Mesendoderm (in vitro differentiated cells): ENCODE measurements around the gene HMGCLL1.

Source experiments
- DNase-seq: peaks from one replicate; pipeline ENCODE4 v3.0.0; 2013
- H2AK5ac ChIP-seq: 2 replicates; pipeline ENCODE4 v1.6.1; 2013; ENCODE audit warnings: low read length, inconsistent platforms
- H2BK120ac ChIP-seq: 2 replicates; pipeline ENCODE4 v1.6.1; 2013; ENCODE audit warnings: low read depth, mild to moderate bottlenecking, low read length, moderate library complexity, mixed read lengths
- H2BK15ac ChIP-seq: replicated peaks from 2 replicates; pipeline ENCODE4 v1.6.1; 2013; ENCODE audit warnings: low read depth, mild to moderate bottlenecking, moderate library complexity
- H2BK5ac ChIP-seq: 2 replicates; pipeline ENCODE4 v1.6.1; 2013; ENCODE audit warnings: low read length, inconsistent platforms
- H3K18ac ChIP-seq: 2 replicates; pipeline ENCODE4 v1.6.1; 2013; ENCODE audit warnings: mild to moderate bottlenecking, low read length, mixed read lengths
- H3K23ac ChIP-seq: one replicate; pipeline ENCODE4 v1.6.1; 2013; ENCODE audit warnings: low read length
- H3K27ac ChIP-seq: 2 replicates; pipeline ENCODE4 v1.5.1; 2013; ENCODE audit warnings: low read depth, mild to moderate bottlenecking, inconsistent platforms, low read length, moderate library complexity
- H3K27me3 ChIP-seq: 2 replicates; pipeline ENCODE4 v1.6.1; 2013; ENCODE audit warnings: low read length, control low read depth, mild to moderate bottlenecking, inconsistent platforms; ENCODE audit not compliant: insufficient read depth, poor library complexity
- H3K36me3 ChIP-seq: 2 replicates; pipeline ENCODE4 v1.6.1; 2013; ENCODE audit warnings: low read length, inconsistent platforms; ENCODE audit not compliant: control insufficient read depth, insufficient read depth
- H3K4ac ChIP-seq: one replicate; pipeline ENCODE4 v1.6.1; 2013; ENCODE audit warnings: low read depth, mild to moderate bottlenecking, low read length, moderate library complexity
- H3K4me1 ChIP-seq: 2 replicates; pipeline ENCODE4 v1.6.1; 2013; ENCODE audit warnings: low read depth, low read length, inconsistent platforms; ENCODE audit not compliant: control insufficient read depth
- H3K4me2 ChIP-seq: 2 replicates; pipeline ENCODE4 v1.6.1; 2013; ENCODE audit warnings: low read length
- H3K4me3 ChIP-seq: 2 replicates; pipeline ENCODE4 v1.5.1; 2013; ENCODE audit warnings: mild to moderate bottlenecking, low read length
- H3K56ac ChIP-seq: one replicate; pipeline ENCODE4 v1.6.1; 2013; ENCODE audit warnings: low read length
- H3K79me1 ChIP-seq: 2 replicates; pipeline ENCODE4 v1.6.1; 2013; ENCODE audit warnings: low read length, inconsistent platforms
- H3K79me2 ChIP-seq: 2 replicates; pipeline ENCODE4 v1.6.1; 2013; ENCODE audit warnings: mild to moderate bottlenecking, low read length; ENCODE audit not compliant: control insufficient read depth, insufficient read depth
- H3K9ac ChIP-seq: 2 replicates; pipeline ENCODE4 v1.6.1; 2013; ENCODE audit warnings: low read length, inconsistent platforms
- H4K5ac ChIP-seq: one replicate; pipeline ENCODE4 v1.6.1; 2013; ENCODE audit warnings: low read length
- H4K8ac ChIP-seq: one replicate; pipeline ENCODE4 v1.6.1; 2013; ENCODE audit warnings: low read depth, mild to moderate bottlenecking, control low read depth, low read length, moderate library complexity
- WGBS: extraction: QIAGEN DNeasy Blood & Tissue Kit; methylation state at CpG from one replicate; pipeline ENCODE4 v1.1.7; 2013; ENCODE audit warnings: low lambda C conversion rate, missing lambda C conversion rate; ENCODE audit not compliant: insufficient coverage; ENCODE audit errors: extremely low coverage; 5-methylcytosine and 5-hydroxymethylcytosine counted together

HMGCLL1 gene

DNA sequence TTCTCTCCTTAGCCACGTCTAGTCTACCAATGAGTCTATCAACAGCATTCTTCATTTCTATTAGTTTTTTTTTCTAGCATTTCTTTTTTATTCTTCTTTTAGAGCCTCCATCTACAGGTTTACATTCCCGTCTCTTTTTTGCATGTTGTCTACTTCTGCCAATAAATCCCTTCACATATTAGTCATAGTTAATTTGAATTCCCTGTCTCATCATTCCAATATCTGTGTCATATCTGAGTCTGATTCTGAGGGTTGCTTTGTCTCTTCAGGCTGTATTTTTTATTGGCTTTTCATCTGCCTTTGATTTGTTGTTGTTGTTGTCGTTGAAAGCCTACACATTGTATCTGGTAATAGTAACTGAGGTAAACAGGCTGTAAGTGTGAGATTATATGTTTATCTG, 104.6 kb downstream of the HMGCLL1 start:
- Histone ChIP-seq H3K23ac (no peak overlapping the region), H3K56ac (no peak overlapping the region), H4K8ac (no peak overlapping the region), H3K36me3 (no peaks in the 10 kb centered on the region), H2BK5ac (no peak overlapping the region), H3K18ac (no peak overlapping the region), H2BK15ac (no peak overlapping the region), H3K27me3 (no peaks in the 10 kb centered on the region), H3K9ac (no peak overlapping the region), H3K4me1 (no peaks in the 10 kb centered on the region), H3K79me1 (no peaks in the 10 kb centered on the region), H3K4ac (no peak overlapping the region), H3K79me2 (no peaks in the 10 kb centered on the region), H3K4me3 (no peak overlapping the region), H2AK5ac (no peak overlapping the region), H3K4me2 (no peak overlapping the region), H3K27ac (no peak overlapping the region), H4K5ac (no peak overlapping the region), H2BK120ac (no peak overlapping the region)
- WGBS, result no CpG with 5 or more reads among the region's 3 CpGs
- DNase-seq, result no peak

DNA sequence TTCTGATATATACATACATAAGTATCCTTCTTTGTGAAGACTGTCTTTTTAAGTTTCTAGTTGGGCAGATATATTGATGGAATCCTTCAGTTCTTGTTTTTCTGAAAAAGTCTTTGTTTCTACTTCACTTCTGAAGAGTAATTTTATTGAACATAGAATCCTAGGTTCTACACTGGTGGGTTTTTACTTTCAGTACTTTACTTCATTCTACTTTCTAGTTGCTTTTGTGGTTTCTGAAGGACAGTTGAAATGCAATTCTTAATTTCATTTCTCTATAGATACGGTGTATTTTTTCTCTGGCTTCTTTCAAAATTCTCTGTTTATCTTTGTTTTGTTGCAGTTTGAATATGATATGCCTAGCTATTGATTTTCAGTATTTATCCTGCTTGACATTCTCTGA, 105.3 kb downstream of the HMGCLL1 start:
- Histone ChIP-seq H3K4ac (no peak overlapping the region), H2BK5ac (no peak overlapping the region), H3K79me1 (no peaks in the 10 kb centered on the region), H2BK120ac (no peak overlapping the region), H3K4me1 (no peaks in the 10 kb centered on the region), H3K56ac (no peak overlapping the region), H3K9ac (no peak overlapping the region), H2AK5ac (no peak overlapping the region), H2BK15ac (no peak overlapping the region), H4K5ac (no peak overlapping the region), H3K4me2 (no peak overlapping the region), H3K36me3 (no peaks in the 10 kb centered on the region), H3K27ac (no peak overlapping the region), H4K8ac (no peak overlapping the region), H3K23ac (no peak overlapping the region), H3K79me2 (no peaks in the 10 kb centered on the region), H3K18ac (no peak overlapping the region), H3K27me3 (no peaks in the 10 kb centered on the region), H3K4me3 (no peak overlapping the region)
- no peak for DNase-seq
- WGBS, result no CpG with 5 or more reads among the region's 1 CpG

DNA sequence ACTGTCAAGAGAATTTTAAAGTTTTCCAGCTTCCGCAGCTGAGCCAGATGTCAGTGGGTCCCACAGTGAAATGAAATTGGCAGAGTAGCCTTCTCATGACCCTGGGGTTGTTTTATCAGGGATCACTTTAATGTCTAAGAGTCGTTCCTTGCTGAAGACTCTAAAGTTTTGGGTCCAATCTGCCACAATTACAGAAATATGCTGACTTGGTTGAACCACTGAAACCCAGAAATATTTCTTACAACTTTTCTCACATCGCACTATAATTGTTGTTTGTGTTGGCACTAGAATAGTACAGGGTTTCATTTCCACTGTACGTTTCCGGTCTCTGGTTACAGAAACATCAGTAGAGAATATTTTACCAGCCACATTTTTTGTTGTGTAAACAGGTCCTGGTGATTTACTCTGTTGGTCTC, 109.0 kb downstream of the HMGCLL1 start:
- Histone ChIP-seq H3K4me3 (no peak overlapping the region), H3K9ac (no peak overlapping the region), H2AK5ac (no peak overlapping the region), H3K4ac (no peak overlapping the region), H3K27me3 (no peaks in the 10 kb centered on the region), H3K27ac (no peak overlapping the region), H3K56ac (no peak overlapping the region), H3K36me3 (no peaks in the 10 kb centered on the region), H2BK120ac (no peak overlapping the region), H2BK15ac (no peak overlapping the region), H3K23ac (no peak overlapping the region), H3K79me1 (no peaks in the 10 kb centered on the region), H4K8ac (no peak overlapping the region), H2BK5ac (no peak overlapping the region), H4K5ac (no peak overlapping the region), H3K4me1 (no peaks in the 10 kb centered on the region), H3K18ac (no peak overlapping the region), H3K4me2 (no peak overlapping the region), H3K79me2 (no peaks in the 10 kb centered on the region)
- no peak for DNase-seq
- WGBS, result no CpG with 5 or more reads among the region's 5 CpGs

DNA sequence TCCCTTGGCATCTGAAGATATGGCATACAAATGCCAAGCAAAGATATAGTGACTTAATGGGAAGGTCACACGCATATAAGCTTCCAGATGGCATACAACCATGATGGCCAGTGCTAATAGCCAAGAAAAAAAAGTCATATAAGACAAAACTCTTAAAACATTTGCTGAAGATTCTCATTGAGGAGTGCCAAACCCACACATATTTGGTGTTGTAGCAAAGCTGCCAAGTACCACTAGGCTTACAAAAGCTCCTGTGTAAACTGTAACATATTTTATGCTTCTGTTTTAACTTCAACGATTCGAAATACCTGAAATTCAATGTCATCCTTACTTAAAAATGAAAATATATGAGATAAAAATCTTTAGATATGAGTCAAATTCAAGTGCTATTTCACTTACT, 123.0 kb downstream of the HMGCLL1 start:
- Histone ChIP-seq H3K4ac (no peak overlapping the region), H3K18ac (no peak overlapping the region), H3K9ac (no peak overlapping the region), H3K36me3 (no peaks in the 10 kb centered on the region), H2BK120ac (no peak overlapping the region), H3K4me2 (no peak overlapping the region), H3K79me2 (no peaks in the 10 kb centered on the region), H2BK15ac (no peak overlapping the region), H4K5ac (no peak overlapping the region), H2AK5ac (no peak overlapping the region), H3K23ac (no peak overlapping the region), H3K4me1 (no peaks in the 10 kb centered on the region), H4K8ac (no peak overlapping the region), H3K56ac (no peak overlapping the region), H3K27ac (no peak overlapping the region), H3K27me3 (no peaks in the 10 kb centered on the region), H2BK5ac (no peak overlapping the region), H3K4me3 (no peak overlapping the region), H3K79me1 (no peaks in the 10 kb centered on the region)
- WGBS, result no CpG with 5 or more reads among the region's 3 CpGs
- DNase-seq, result no peak

DNA sequence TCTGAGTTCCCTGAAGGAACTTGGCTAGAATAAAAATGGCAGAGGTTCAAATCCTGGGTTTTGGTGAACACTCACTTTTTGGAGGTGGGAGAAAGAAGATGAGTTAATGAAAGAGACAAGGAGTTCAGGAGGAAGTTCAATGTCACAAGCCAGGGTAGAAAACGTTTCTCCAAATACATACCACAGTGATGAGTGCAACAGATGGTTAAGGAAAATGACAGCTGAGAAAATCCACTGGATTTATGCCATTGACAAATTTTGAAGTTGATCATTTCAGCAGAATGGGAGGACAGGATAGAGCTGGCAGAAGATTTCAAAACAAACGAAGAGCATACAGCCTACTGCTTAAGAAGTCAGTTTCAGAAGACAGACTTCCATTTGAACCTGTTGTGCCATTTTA, 129.0 kb downstream of the HMGCLL1 start:
- no peak overlapping the region for H3K4me3 ChIP-seq
- no peak overlapping the region for H4K8ac ChIP-seq
- H3K18ac ChIP-seq, result no peak overlapping the region
- no peak overlapping the region for H3K27ac ChIP-seq
- H2BK15ac ChIP-seq, result no peak overlapping the region
- no peak overlapping the region for H3K9ac ChIP-seq
- no peaks in the 10 kb centered on the region for H3K4me1 ChIP-seq
- H3K56ac ChIP-seq, result no peak overlapping the region
- no peak overlapping the region for H2BK5ac ChIP-seq
- H3K4ac ChIP-seq, result no peak overlapping the region
- H3K4me2 ChIP-seq, result no peak overlapping the region
- no peak overlapping the region for H4K5ac ChIP-seq
- no peaks in the 10 kb centered on the region for H3K27me3 ChIP-seq
- H2AK5ac ChIP-seq, result no peak overlapping the region
- no CpG with 5 or more reads among the region's 2 CpGs for WGBS
- H3K23ac ChIP-seq, result no peak overlapping the region
- H3K36me3 ChIP-seq, result no peaks in the 10 kb centered on the region
- no peak for DNase-seq
- H3K79me2 ChIP-seq, result no peaks in the 10 kb centered on the region
- H2BK120ac ChIP-seq, result no peak overlapping the region
- H3K79me1 ChIP-seq, result no peaks in the 10 kb centered on the region

DNA sequence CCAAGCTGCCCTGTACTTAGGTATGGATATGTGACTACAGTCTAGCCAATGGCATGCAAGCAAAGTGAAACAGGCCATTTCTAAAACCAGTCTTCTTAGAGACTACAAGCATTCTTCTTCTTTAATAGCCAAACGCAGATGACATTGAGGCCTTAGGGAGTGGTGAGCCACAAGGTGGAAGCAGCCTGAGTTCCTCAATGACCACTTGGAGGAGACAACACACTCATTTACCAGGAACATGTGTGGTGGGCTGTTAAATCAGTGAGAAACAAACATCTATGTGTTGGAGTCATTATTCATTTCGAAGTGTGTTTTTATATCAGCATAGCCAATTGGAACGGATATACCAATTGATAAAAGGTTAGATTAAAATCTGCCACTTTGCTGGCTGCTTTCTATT, 129.8 kb downstream of the HMGCLL1 start:
- no peak overlapping the region for H2BK5ac ChIP-seq
- DNase-seq, result peak; percentile 61
- H3K18ac ChIP-seq, result no peak overlapping the region
- no peaks in the 10 kb centered on the region for H3K79me1 ChIP-seq
- no peak overlapping the region for H3K4ac ChIP-seq
- H4K5ac ChIP-seq, result no peak overlapping the region
- no peaks in the 10 kb centered on the region for H3K36me3 ChIP-seq
- H3K27ac ChIP-seq, result no peak overlapping the region
- no peak overlapping the region for H3K23ac ChIP-seq
- H3K4me1 ChIP-seq, result no peaks in the 10 kb centered on the region
- no peak overlapping the region for H3K9ac ChIP-seq
- no CpG with 5 or more reads among the region's 3 CpGs for WGBS
- no peaks in the 10 kb centered on the region for H3K79me2 ChIP-seq
- no peak overlapping the region for H2BK15ac ChIP-seq
- H2AK5ac ChIP-seq, result no peak overlapping the region
- H3K56ac ChIP-seq, result no peak overlapping the region
- H3K4me3 ChIP-seq, result no peak overlapping the region
- H2BK120ac ChIP-seq, result no peak overlapping the region
- H3K4me2 ChIP-seq, result no peak overlapping the region
- H3K27me3 ChIP-seq, result no peaks in the 10 kb centered on the region
- H4K8ac ChIP-seq, result no peak overlapping the region
